Uterus (tissue), 4 donors: ENCODE data around the gene GATD1. TPM values are rescaled to one million over a fixed set of nuclear protein-coding genes. Genes with fewer than 3 reads are reported as not detected.

Experiments used
- DNase-seq, 2 donors: peaks; one replicate each; pipeline ENCODE4 v3.0.0-alpha.2; 2019 to 2020
- H3K27ac ChIP-seq, 2 donors: fragments of 200-600 bp; sonication (generic); 1 replicate in 1 of 2; 2 replicates in 1 of 2; pipeline ENCODE4 v1.5.1; 2016 to 2018
- H3K27me3 ChIP-seq, 2 donors: fragments of 200-600 bp; sonication (generic); one replicate each; pipeline ENCODE4 v1.5.1; 2018 to 2019; ENCODE audit warnings: control low read depth in 1 of 2
- H3K36me3 ChIP-seq, 2 donors: fragments of 200-600 bp; sonication (generic); one replicate each; pipeline ENCODE4 v1.5.1; 2019; ENCODE audit warnings: control low read depth in 1 of 2
- H3K4me1 ChIP-seq, 2 donors: fragments of 200-600 bp; sonication (generic); one replicate each; pipeline ENCODE4 v1.5.1; 2018 to 2019; ENCODE audit warnings: control low read depth in 1 of 2
- H3K4me3 ChIP-seq, 2 donors: fragments of 200-600 bp; sonication (generic); 1 replicate in 1 of 2; 2 replicates in 1 of 2; pipeline ENCODE4 v1.5.1; 2018 to 2019; ENCODE audit warnings: mild to moderate bottlenecking in 1 of 2
- H3K9me3 ChIP-seq, 2 donors: fragments of 200-600 bp; sonication (generic); one replicate each; pipeline ENCODE4 v1.5.1; 2019; ENCODE audit warnings: control low read depth in 1 of 2
- CTCF ChIP-seq, 4 experiments: fragments of 200-600 bp in 2 of 4; fragments of 450-650 bp in 2 of 4; sonication (generic) in 2 of 4; IDR thresholded peaks; one replicate each; pipeline ENCODE4 v1.5.1; 2016 to 2019; ENCODE audit warnings: antibody characterized with exemption in 4 of 4, mild to moderate bottlenecking in 2 of 4, moderate library complexity in 1 of 4
- POLR2A ChIP-seq, 2 donors: fragments of 450-650 bp; IDR thresholded peaks; one replicate each; pipeline ENCODE4 v1.6.1; 2016; ENCODE audit warnings: antibody characterized with exemption in 2 of 2, mild to moderate bottlenecking in 1 of 2, moderate library complexity in 1 of 2
- intact Hi-C: fragments of 100-400 bp; cut with DNase I; formaldehyde crosslinking; loops from one replicate; pipeline ENCODE4 v1.15.1; 2023; ENCODE audit warnings: low total_unique reads
- total RNA-seq, 4 donors: library from RNA; depleted of rRNA in 3 of 4; stranded (reverse); fragments of >200 nt in 3 of 4; gene quantifications; one replicate each; pipeline versions ENCODE4 v1.1.0 to v1.2.4, GENCODE V29; 2014 to 2023
- donor health status: DM: yes; HTN: yes; CAD: no.

The GATD1 gene
- total RNA-seq, 4 donors from 2014 or later = 11.8 to 81.1 (median 29.3) TPM

GRCh38 chr11:824942-825341 is 47.7 kb upstream of the GATD1 start:
- H3K4me1 ChIP-seq = peaks cover 0 to 40% of the 10 kb centered on the region in 2 donors
- no peaks in the 10 kb centered on the region for H3K9me3 ChIP-seq
- no peak for DNase-seq
- TF ChIP-seq POLR2A (IDR thresholded peaks at IDR 0.05) (no peak), CTCF (IDR thresholded peaks at IDR 0.05) (no peak)
- no peak overlapping the region for H3K4me3 ChIP-seq
- no peak overlapping the region for H3K27ac ChIP-seq
- peaks cover 16 to 20% of the 10 kb centered on the region in 2 donors for H3K27me3 ChIP-seq
- intact Hi-C loops = no loop called here
- H3K36me3 ChIP-seq = no peaks in the 10 kb centered on the region

- Histone ChIP-seq H3K27me3 (peaks cover 11 to 20% of the 10 kb centered on the region in 2 donors), H3K4me1 (peaks cover 0 to 34% of the 10 kb centered on the region in 2 donors), H3K36me3 (no peaks in the 10 kb centered on the region), H3K9me3 (no peaks in the 10 kb centered on the region), H3K4me3 (no peak overlapping the region), H3K27ac (no peak overlapping the region)
- TF ChIP-seq POLR2A (IDR thresholded peaks at IDR 0.05) (no peak), CTCF (IDR thresholded peaks at IDR 0.05) (no peak)
- DNase-seq = no peak
- intact Hi-C loops = no loop called here
Observed at GRCh38 chr11:824292-824880, 47.1 kb upstream of the GATD1 start.

- Histone ChIP-seq H3K27me3 (peaks cover 4 to 20% of the 10 kb centered on the region in 2 donors), H3K4me3 (no peak overlapping the region), H3K4me1 (peaks cover 0 to 31% of the 10 kb centered on the region in 2 donors), H3K36me3 (no peaks in the 10 kb centered on the region), H3K9me3 (no peaks in the 10 kb centered on the region), H3K27ac (no peak overlapping the region)
- no peak for DNase-seq
- TF ChIP-seq CTCF (IDR thresholded peaks at IDR 0.05) (no peak), POLR2A (IDR thresholded peaks at IDR 0.05) (no peak)
- intact Hi-C loops = no loop called here
Observed at GRCh38 chr11:823441-824291, 46.4 kb upstream of the GATD1 start.

- H3K4me3 ChIP-seq = no peak overlapping the region
- H3K27ac ChIP-seq = no peak overlapping the region
- DNase-seq = no peak
- intact Hi-C loops = no loop called here
- TF ChIP-seq CTCF (IDR thresholded peaks at IDR 0.05) = no peak
- no peak for TF ChIP-seq POLR2A (IDR thresholded peaks at IDR 0.05)
- no peaks in the 10 kb centered on the region for H3K9me3 ChIP-seq
- H3K36me3 ChIP-seq = no peaks in the 10 kb centered on the region
- peaks cover 0 to 9% of the 10 kb centered on the region in 2 donors for H3K27me3 ChIP-seq
- H3K4me1 ChIP-seq = peaks cover 0 to 22% of the 10 kb centered on the region in 2 donors
Observed at GRCh38 chr11:821512-822371, 44.5 kb upstream of the GATD1 start.
